Thymus (tissue), 11 donors: ENCODE data around the gene TP53I13. TPM values are rescaled to one million over a fixed set of nuclear protein-coding genes. Genes with fewer than 3 reads are reported as not detected.

Experiments
- DNase-seq, 9 donors: peaks; one replicate each; pipeline ENCODE4 v3.0.0-alpha.2; 2013; ENCODE audit warnings: low spot score in 9 of 9, low read depth in 6 of 9, missing footprints in 1 of 9
- H3K27ac ChIP-seq, 2 donors: one replicate each; pipeline ENCODE4 v1.5.1; 2013; ENCODE audit warnings: control low read depth in 1 of 2, low read depth in 1 of 2, low read length in 1 of 2, mild to moderate bottlenecking in 1 of 2, moderate library complexity in 1 of 2
- H3K27me3 ChIP-seq, 2 donors: one replicate each; pipeline ENCODE4 v1.5.1; 2013; ENCODE audit warnings: low read length in 1 of 2; ENCODE audit not compliant: control insufficient read depth in 2 of 2, insufficient read depth in 1 of 2
- H3K36me3 ChIP-seq, 2 donors: one replicate each; pipeline ENCODE4 v1.5.1; 2013; ENCODE audit warnings: low read length in 1 of 2, mild to moderate bottlenecking in 1 of 2, moderate library complexity in 1 of 2; ENCODE audit not compliant: control insufficient read depth in 2 of 2, insufficient read depth in 2 of 2
- H3K4me1 ChIP-seq, 2 donors: one replicate each; pipeline ENCODE4 v1.5.1; 2013; ENCODE audit warnings: low read length in 2 of 2; ENCODE audit not compliant: control insufficient read depth in 2 of 2, insufficient read depth in 2 of 2
- H3K4me3 ChIP-seq, 2 donors: one replicate each; pipeline ENCODE4 v1.5.1; 2013; ENCODE audit warnings: low read length in 2 of 2, control low read depth in 1 of 2, mild to moderate bottlenecking in 1 of 2
- H3K9me3 ChIP-seq, 2 donors: one replicate each; pipeline ENCODE4 v1.5.1; 2013; ENCODE audit warnings: low read length in 1 of 2, mild to moderate bottlenecking in 1 of 2; ENCODE audit not compliant: control insufficient read depth in 2 of 2, insufficient read depth in 1 of 2
- WGBS: extraction: QIAGEN DNeasy Blood & Tissue Kit; methylation state at CpG from one replicate; pipeline ENCODE4 v1.1.7; 2013; 5-methylcytosine and 5-hydroxymethylcytosine counted together
- polyA plus RNA-seq: library from polyadenylated mRNA; stranded (reverse); fragments of 200-250 nt; gene quantifications from one replicate; pipeline ENCODE4 v1.2.3, GENCODE V29; 2013
- total RNA-seq: library from RNA; stranded (reverse); fragments of 120-200 nt; gene quantifications from one replicate; pipeline ENCODE4 v1.2.4, GENCODE V29; 2013
- donor health status: healthy.

The TP53I13 gene
- total and polyA plus RNA-seq, 2 donors: 22.7 to 98.2 TPM

- DNase-seq: no peak
- Histone ChIP-seq H3K36me3 (peaks cover 44 to 61% of the 10 kb centered on the region in 2 donors), H3K27me3 (no peaks in the 10 kb centered on the region), H3K9me3 (no peaks in the 10 kb centered on the region), H3K27ac (no peak overlapping the region), H3K4me3 (no peak overlapping the region), H3K4me1 (peaks cover 18 to 38% of the 10 kb centered on the region in 2 donors)
- 98% methylated on average over 13 of the region's 13 CpGs for WGBS
Measured at GRCh38 chr17:29582772-29583171, 14.3 kb downstream of the TP53I13 start.

GRCh38 chr17:29583324-29584248 is 15.1 kb downstream of the TP53I13 start:
- no peak overlapping the region for H3K27ac ChIP-seq
- no peak for DNase-seq
- peaks cover 25 to 47% of the 10 kb centered on the region in 2 donors for H3K4me1 ChIP-seq
- 95% methylated on average over 16 of the region's 16 CpGs for WGBS
- H3K4me3 ChIP-seq: no peak overlapping the region
- H3K36me3 ChIP-seq: peaks cover 36 to 53% of the 10 kb centered on the region in 2 donors
- no peaks in the 10 kb centered on the region for H3K9me3 ChIP-seq
- no peaks in the 10 kb centered on the region for H3K27me3 ChIP-seq

GRCh38 chr17:29584452-29585079 is 16.1 kb downstream of the TP53I13 start:
- Histone ChIP-seq H3K4me1 (peaks cover 26 to 49% of the 10 kb centered on the region in 2 donors), H3K27me3 (no peaks in the 10 kb centered on the region), H3K27ac (peak overlapping the region in 1 of 2 donors; percentile 56), H3K36me3 (peaks cover 34 to 43% of the 10 kb centered on the region in 2 donors), H3K4me3 (no peak overlapping the region), H3K9me3 (no peaks in the 10 kb centered on the region)
- no peak for DNase-seq
- WGBS: 84% methylated on average over 12 of the region's 12 CpGs

GRCh38 chr17:29585080-29585751 is 16.7 kb downstream of the TP53I13 start:
- DNase-seq: peak in 1 of 9 donors; percentile 57
- H3K4me1 ChIP-seq: peaks cover 31 to 55% of the 10 kb centered on the region in 2 donors

GRCh38 chr17:29586676-29587469 is 18.4 kb downstream of the TP53I13 start:
- WGBS: 90% methylated on average over 9 of the region's 9 CpGs
- Histone ChIP-seq H3K4me3 (no peak overlapping the region), H3K27ac (no peak overlapping the region)

More at GRCh38 chr17:29585080-29585751, 16.7 kb downstream of the TP53I13 start:
- WGBS: 53% methylated on average over 8 of the region's 8 CpGs
- H3K9me3 ChIP-seq: no peaks in the 10 kb centered on the region
- H3K4me3 ChIP-seq: peak overlapping the region in 1 of 2 donors; percentile 5
- H3K27me3 ChIP-seq: no peaks in the 10 kb centered on the region
- peaks cover 29 to 37% of the 10 kb centered on the region in 2 donors for H3K36me3 ChIP-seq
- peak overlapping the region; percentile 47 to 56 for H3K27ac ChIP-seq

GRCh38 chr17:29587591-29587990 is 19.1 kb downstream of the TP53I13 start:
- DNase-seq: no peak
- 97% methylated on average over 6 of the region's 6 CpGs for WGBS
- peaks cover 0 to 8% of the 10 kb centered on the region in 2 donors for H3K9me3 ChIP-seq
- peaks cover 49 to 74% of the 10 kb centered on the region in 2 donors for H3K4me1 ChIP-seq
- peaks cover 13% of the 10 kb centered on the region in 2 donors for H3K36me3 ChIP-seq
- H3K27ac ChIP-seq: no peak overlapping the region
- H3K4me3 ChIP-seq: no peak overlapping the region
- H3K27me3 ChIP-seq: no peaks in the 10 kb centered on the region

More at GRCh38 chr17:29586676-29587469, 18.4 kb downstream of the TP53I13 start:
- no peak for DNase-seq
- peaks cover 43 to 67% of the 10 kb centered on the region in 2 donors for H3K4me1 ChIP-seq
- peaks cover 18 to 21% of the 10 kb centered on the region in 2 donors for H3K36me3 ChIP-seq
- H3K27me3 ChIP-seq: no peaks in the 10 kb centered on the region
- H3K9me3 ChIP-seq: peaks cover 0 to 8% of the 10 kb centered on the region in 2 donors

GRCh38 chr17:29588017-29588561 is 19.6 kb downstream of the TP53I13 start:
- Histone ChIP-seq H3K27me3 (peaks cover 0 to 3% of the 10 kb centered on the region in 2 donors), H3K4me3 (peak overlapping the region; percentile 71 to 90), H3K27ac (peak overlapping the region in 1 of 2 donors; percentile 61), H3K9me3 (peaks cover 0 to 8% of the 10 kb centered on the region in 2 donors), H3K36me3 (peaks cover 8% of the 10 kb centered on the region in 2 donors), H3K4me1 (peaks cover 52 to 78% of the 10 kb centered on the region in 2 donors)
- WGBS: 43% methylated on average over 8 of the region's 8 CpGs
- no peak for DNase-seq
